CD14-positive monocyte (primary cell): Measurements from ENCODE around the gene APEX1. TPM values are rescaled to one million over a fixed set of nuclear protein-coding genes. Genes with fewer than 3 reads are reported as not detected.

ENCODE experiments used
- DNase-seq, 3 donors: peaks; one replicate each; pipeline ENCODE4 v3.0.0-alpha.2; 2011 to 2022
- H2AFZ ChIP-seq: 2 replicates; pipeline ENCODE4 v1.6.0; 2012; ENCODE audit warnings: mild to moderate bottlenecking, low read depth, low read length, inconsistent platforms; ENCODE audit not compliant: insufficient read depth, poor library complexity, severe bottlenecking
- H3K27ac ChIP-seq, 2 donors: 1 replicate in 1 of 2; 2 replicates in 1 of 2; pipeline ENCODE4 v1.5.1; 2012 to 2013; ENCODE audit warnings: low read length in 2 of 2, control low read depth in 1 of 2, inconsistent platforms in 1 of 2, low read depth in 1 of 2, mild to moderate bottlenecking in 1 of 2
- H3K27me3 ChIP-seq, 2 donors: one replicate each; pipeline versions ENCODE4 v1.6.0 to v1.6.1; 2011 to 2013; ENCODE audit warnings: low read length in 2 of 2; ENCODE audit not compliant: control insufficient read depth in 2 of 2, insufficient read depth in 2 of 2
- H3K36me3 ChIP-seq, 2 donors: replicated peaks in 1 of 2; 1 replicate in 1 of 2; 2 replicates in 1 of 2; pipeline versions ENCODE4 v1.5.1 to v1.6.1; 2012 to 2013; ENCODE audit warnings: low read length in 2 of 2, control low read depth in 1 of 2, inconsistent platforms in 1 of 2, mild to moderate bottlenecking in 1 of 2; ENCODE audit not compliant: insufficient read depth in 2 of 2, control insufficient read depth in 1 of 2
- H3K4me1 ChIP-seq, 2 donors: 1 replicate in 1 of 2; 2 replicates in 1 of 2; pipeline versions ENCODE4 v1.5.1 to v1.6.1; 2012 to 2013; ENCODE audit warnings: low read length in 2 of 2, control low read depth in 1 of 2, inconsistent platforms in 1 of 2, mild to moderate bottlenecking in 1 of 2, moderate library complexity in 1 of 2; ENCODE audit not compliant: insufficient read depth in 2 of 2, control insufficient read depth in 1 of 2
- H3K4me2 ChIP-seq: replicated peaks from 2 replicates; pipeline ENCODE3; 2012; ENCODE audit warnings: low read length, moderate library complexity, mild to moderate bottlenecking; ENCODE audit not compliant: poor library complexity, severe bottlenecking; ENCODE audit errors: extremely low read depth
- H3K4me3 ChIP-seq, 3 experiments: fragments of 200-600 bp in 1 of 3; sonication (generic) in 1 of 3; replicated peaks in 1 of 3; 1 replicate in 2 of 3; 2 replicates in 1 of 3; pipeline ENCODE4 v1.5.1; 2011 to 2013; ENCODE audit warnings: low read length in 3 of 3, mild to moderate bottlenecking in 3 of 3, control low read depth in 2 of 3, low read depth in 2 of 3, inconsistent platforms in 1 of 3, moderate library complexity in 1 of 3
- H3K79me2 ChIP-seq: 2 replicates; pipeline ENCODE4 v1.6.0; 2012; ENCODE audit warnings: mild to moderate bottlenecking, control low read depth, inconsistent platforms, low read length, moderate library complexity; ENCODE audit not compliant: insufficient read depth
- H3K9ac ChIP-seq: 2 replicates; pipeline ENCODE4 v1.6.0; 2017; ENCODE audit warnings: low read length, mild to moderate bottlenecking; ENCODE audit not compliant: insufficient read depth, poor library complexity, severe bottlenecking
- H3K9me3 ChIP-seq, 2 donors: replicated peaks in 1 of 2; 1 replicate in 1 of 2; 2 replicates in 1 of 2; pipeline versions ENCODE4 v1.5.1 to v1.6.1; 2012 to 2013; ENCODE audit warnings: low read length in 2 of 2, control low read depth in 1 of 2; ENCODE audit not compliant: control insufficient read depth in 1 of 2, insufficient read depth in 1 of 2
- H4K20me1 ChIP-seq: 2 replicates; pipeline ENCODE4 v1.6.0; 2012; ENCODE audit warnings: mild to moderate bottlenecking, low read length, control low read depth, moderate library complexity; ENCODE audit not compliant: insufficient read depth
- H3K27ac Mint-ChIP-seq, 7 donors: one replicate each; pipeline ENCODE4 v1.8.0; 2020; ENCODE audit warnings: mild to moderate bottlenecking in 7 of 7, mixed read lengths in 7 of 7, moderate library complexity in 6 of 7, inconsistent platforms in 2 of 7
- H3K27me3 Mint-ChIP-seq, 3 donors: one replicate each; pipeline ENCODE4 v1.8.0; 2021 to 2022; ENCODE audit warnings: low read depth in 3 of 3, mild to moderate bottlenecking in 3 of 3, mixed read lengths in 3 of 3, moderate library complexity in 3 of 3, inconsistent platforms in 1 of 3
- H3K36me3 Mint-ChIP-seq, 2 donors: one replicate each; pipeline ENCODE4 v1.8.0; 2020; ENCODE audit warnings: mixed read lengths in 2 of 2, inconsistent platforms in 1 of 2, mild to moderate bottlenecking in 1 of 2
- H3K4me1 Mint-ChIP-seq: one replicate; pipeline ENCODE4 v1.8.0; 2020; ENCODE audit warnings: mild to moderate bottlenecking, mixed read lengths
- H3K4me3 Mint-ChIP-seq, 2 donors: one replicate each; pipeline ENCODE4 v1.8.0; 2020; ENCODE audit warnings: mild to moderate bottlenecking in 2 of 2, mixed read lengths in 2 of 2, moderate library complexity in 1 of 2
- H3K9me3 Mint-ChIP-seq, 7 donors: one replicate each; pipeline ENCODE4 v1.8.0; 2020 to 2022; ENCODE audit warnings: mixed read lengths in 7 of 7, mild to moderate bottlenecking in 6 of 7, moderate library complexity in 6 of 7, inconsistent platforms in 2 of 7
- CTCF ChIP-seq: fragments of 200-600 bp; IDR thresholded peaks from one replicate; pipeline ENCODE4 v1.8.0; 2022; ENCODE audit warnings: antibody characterized with exemption, mild to moderate bottlenecking
- WGBS: methylation state at CpG from one replicate; pipeline ENCODE4 v1.1.5; 2013; ENCODE audit warnings: missing lambda C conversion rate; ENCODE audit not compliant: insufficient coverage; 5-methylcytosine and 5-hydroxymethylcytosine counted together
- intact Hi-C, 2 donors: fragments of 100-400 bp; cut with micrococcal nuclease; formaldehyde crosslinking; loops; one replicate each; pipeline versions ENCODE4 v1.15.0 to v1.15.1; 2023
- polyA plus RNA-seq, 3 donors: library from polyadenylated mRNA; depleted of rRNA in 1 of 3; unstranded in 2 of 3; stranded (reverse) in 1 of 3; fragments of 300-500 nt in 2 of 3; fragments of >200 nt in 1 of 3; fragmentation: Illumina TruSeq in 2 of 3; gene quantifications; 1 replicate in 2 of 3; 2 replicates in 1 of 3; pipeline ENCODE4 v1.2.3, GENCODE V29; 2012 to 2021

Gene APEX1
- polyA plus RNA-seq, 3 donors = 69.7 to 208 (median 85.4) TPM

- Histone ChIP-seq H3K79me2 (no peaks in the 10 kb centered on the region), H3K36me3 (no peaks in the 10 kb centered on the region), H3K9ac (no peak overlapping the region), H4K20me1 (no peaks in the 10 kb centered on the region), H3K27ac (peak overlapping the region; percentile 18 to 63), H3K9me3 (no peaks in the 10 kb centered on the region), H3K27me3 (no peaks in the 10 kb centered on the region), H3K4me2 (no peak overlapping the region), H3K4me3 (no peak overlapping the region), H2AFZ (no peak overlapping the region), H3K4me1 (peaks cover 54 to 72% of the 10 kb centered on the region in 2 donors)
- no peak overlapping the region for H3K4me3 Mint-ChIP-seq
- WGBS = 79% methylated on average over 8 of the region's 8 CpGs
- H3K27ac Mint-ChIP-seq = peak overlapping the region; percentile 78 to 91 (median 86)
- peaks cover 0 to 7% (median 4%) of the 10 kb centered on the region in 7 donors for H3K9me3 Mint-ChIP-seq
- intact Hi-C loops = no loop called here
- H3K4me1 Mint-ChIP-seq = peaks cover 66% of the 10 kb centered on the region
- DNase-seq = peak; percentile 71 to 92 (median 87)
- no peak for TF ChIP-seq CTCF
- H3K27me3 Mint-ChIP-seq = peaks cover 0 to 3% (median 0%) of the 10 kb centered on the region in 3 donors
- no peaks in the 10 kb centered on the region for H3K36me3 Mint-ChIP-seq
Observed at GRCh38 chr14:20494935-20495766, 40.1 kb downstream of the APEX1 start.

DNA sequence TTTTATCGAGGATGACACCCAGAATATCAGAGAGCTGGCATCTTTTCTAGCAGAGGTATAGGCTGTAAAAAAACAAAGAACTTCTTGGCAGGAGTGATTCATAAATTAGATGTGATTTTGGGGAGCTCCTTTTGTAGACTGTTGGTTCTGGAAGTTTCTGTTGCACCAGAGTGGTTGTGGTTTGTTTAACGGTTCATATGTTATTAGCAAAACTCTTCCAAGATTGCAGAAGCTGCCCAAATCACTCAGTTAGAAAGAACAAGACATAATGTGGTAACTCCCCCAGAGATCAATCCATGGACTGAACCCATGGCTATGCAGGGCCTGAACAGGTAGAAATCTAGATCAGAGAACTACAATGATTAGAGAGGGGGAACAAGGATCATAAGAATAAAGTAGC, 43.6 kb downstream of the APEX1 start:
- H3K9me3 ChIP-seq = no peaks in the 10 kb centered on the region
- intact Hi-C loops = no loop called here
- Mint-ChIP-seq H3K27ac (peak overlapping the region in 2 of 7 donors; percentile 12 to 69), H3K36me3 (no peaks in the 10 kb centered on the region), H3K4me3 (no peak overlapping the region), H3K9me3 (peaks cover 0 to 7% (median 4%) of the 10 kb centered on the region in 7 donors), H3K27me3 (peaks cover 0 to 3% (median 0%) of the 10 kb centered on the region in 3 donors), H3K4me1 (peaks cover 39% of the 10 kb centered on the region)
- no peak overlapping the region for H3K27ac ChIP-seq
- 100% methylated on average over 1 of the region's 2 CpGs for WGBS
- H3K79me2 ChIP-seq = no peaks in the 10 kb centered on the region
- no peak for TF ChIP-seq CTCF
- no peak overlapping the region for H3K9ac ChIP-seq
- H3K4me2 ChIP-seq = no peak overlapping the region
- peaks cover 34 to 43% of the 10 kb centered on the region in 2 donors for H3K4me1 ChIP-seq
- H3K4me3 ChIP-seq = no peak overlapping the region
- H4K20me1 ChIP-seq = no peaks in the 10 kb centered on the region
- H2AFZ ChIP-seq = peak overlapping the region; percentile 40
- H3K27me3 ChIP-seq = no peaks in the 10 kb centered on the region
- no peak for DNase-seq
- no peaks in the 10 kb centered on the region for H3K36me3 ChIP-seq
